Upper lobe of left lung (tissue), 4 donors: ENCODE results near the gene RBP2.

ENCODE experiments used
- CTCF ChIP-seq, 6 experiments: fragments of 450-650 bp in 4 of 6; fragments of 200-600 bp in 2 of 6; sonication (generic) in 2 of 6; IDR thresholded peaks; one replicate each; pipeline ENCODE4 v1.5.1; 2016 to 2019; ENCODE audit warnings: antibody characterized with exemption in 6 of 6
- EP300 ChIP-seq, 4 donors: sonication (generic); formaldehyde crosslinking; IDR thresholded peaks; one replicate each; pipeline ENCODE4 v1.5.1; 2017; ENCODE audit warnings: antibody characterized with exemption in 4 of 4, control low read depth in 2 of 4
- POLR2A ChIP-seq, 4 donors: fragments of 450-650 bp; IDR thresholded peaks; one replicate each; pipeline ENCODE4 v1.5.1; 2016 to 2017; ENCODE audit warnings: antibody characterized with exemption in 4 of 4, mild to moderate bottlenecking in 2 of 4

DNA sequence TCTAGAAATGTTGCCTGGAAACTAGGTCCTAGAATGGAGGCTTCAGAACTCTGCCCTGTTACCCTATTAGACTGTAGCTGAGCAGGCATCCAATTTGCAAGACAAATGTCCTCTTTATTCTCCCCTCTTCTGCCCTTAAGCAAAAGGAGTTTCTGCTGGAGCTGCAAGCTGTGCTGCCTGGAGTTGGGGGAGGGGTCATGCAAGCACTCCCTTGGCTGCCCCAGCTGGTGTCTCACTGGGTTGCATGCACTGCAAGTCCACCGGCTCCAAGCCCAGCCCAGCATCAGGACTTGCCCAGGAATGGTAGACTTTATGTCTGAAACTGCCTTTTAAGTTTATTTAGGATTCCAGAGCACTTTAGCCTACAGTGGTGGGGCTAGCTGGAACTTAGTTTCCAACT lies 15.7 kb upstream of the RBP2 start:
- TF ChIP-seq CTCF (IDR thresholded peaks at IDR 0.05) (no peak), EP300 (IDR thresholded peaks at IDR 0.05) (no peak), POLR2A (IDR thresholded peaks at IDR 0.05) (no peak)
